Ramos (cell line): ENCODE results near the gene SLC25A21.
"Not testable (repeated sequence)": the region's sequence is repeated elsewhere in the genome, so short reads cannot be mapped to it uniquely, and the experiment has no call there.

Experiments
- in situ Hi-C: fragments of 300-500 bp; cut with MboI; formaldehyde crosslinking; loops from one replicate; pipeline ENCODE4 v1.14.3; 2022; ENCODE audit warnings: low sequenced_read_pairs; ENCODE audit not compliant: unreplicated experiment

SLC25A21 gene

GRCh38 chr14:37093364-37093763 is 79.0 kb downstream of the SLC25A21 start:
- in situ Hi-C loops, result no loop called here

- in situ Hi-C loops, result no loop called here
These were observed 80.8 kb downstream of the SLC25A21 start for GRCh38 chr14:37091651-37092050.

GRCh38 chr14:37090026-37090425 is 82.4 kb downstream of the SLC25A21 start:
- in situ Hi-C loops, result no loop called here

GRCh38 chr14:37089410-37089809 is 83.0 kb downstream of the SLC25A21 start:
- in situ Hi-C loops, result no loop called here

- in situ Hi-C loops, result no loop called here
These were observed 83.8 kb downstream of the SLC25A21 start for GRCh38 chr14:37088356-37089215.

GRCh38 chr14:37087520-37087919 is 84.9 kb downstream of the SLC25A21 start:
- in situ Hi-C loops, result no loop called here

GRCh38 chr14:37083599-37083998 is 88.8 kb downstream of the SLC25A21 start:
- in situ Hi-C loops, result no loop called here

- in situ Hi-C loops, result no loop called here
These were observed 90.0 kb downstream of the SLC25A21 start for GRCh38 chr14:37082449-37082848.

- in situ Hi-C loops, result no loop called here
These were observed 90.5 kb downstream of the SLC25A21 start for GRCh38 chr14:37081856-37082255.

GRCh38 chr14:37081218-37081617 is 91.2 kb downstream of the SLC25A21 start:
- in situ Hi-C loops, result no loop called here

- in situ Hi-C loops, result no loop called here
These were observed 94.3 kb downstream of the SLC25A21 start for GRCh38 chr14:37078131-37078530.

- in situ Hi-C loops, result not testable (repeated sequence)
These were observed 98.1 kb downstream of the SLC25A21 start for GRCh38 chr14:37074320-37074719.

- in situ Hi-C loops, result no loop called here
These were observed 108.8 kb downstream of the SLC25A21 start for GRCh38 chr14:37063467-37064240.

GRCh38 chr14:37062191-37062803 is 110.1 kb downstream of the SLC25A21 start:
- in situ Hi-C loops, result no loop called here

- in situ Hi-C loops, result no loop called here
These were observed 110.7 kb downstream of the SLC25A21 start for GRCh38 chr14:37061697-37062096.

GRCh38 chr14:37060496-37061260 is 111.7 kb downstream of the SLC25A21 start:
- in situ Hi-C loops, result no loop called here

GRCh38 chr14:37057776-37058175 is 114.6 kb downstream of the SLC25A21 start:
- in situ Hi-C loops, result no loop called here

GRCh38 chr14:37056473-37056872 is 115.9 kb downstream of the SLC25A21 start:
- in situ Hi-C loops, result no loop called here

- in situ Hi-C loops, result no loop called here
These were observed 117.5 kb downstream of the SLC25A21 start for GRCh38 chr14:37054869-37055268.

- in situ Hi-C loops, result no loop called here
These were observed 118.3 kb downstream of the SLC25A21 start for GRCh38 chr14:37054144-37054543.
